Spleen (tissue), 11 donors: ENCODE measurements around the gene S1PR5. TPM values are rescaled to one million over a fixed set of nuclear protein-coding genes. Genes with fewer than 3 reads are reported as not detected.
A peak's percentile ranks its signal among the peaks of the same experiment; 100 is the strongest.

Experiments used
- DNase-seq: peaks from one replicate; pipeline ENCODE4 v3.0.0-alpha.2; 2020
- H3K27ac ChIP-seq, 8 donors: fragments of 200-600 bp; sonication (generic) in 7 of 8; 1 replicate in 4 of 8; 2 replicates in 4 of 8; pipeline versions ENCODE4 v1.5.0 to v1.8.0; 2016 to 2021; ENCODE audit warnings: inconsistent platforms in 4 of 8, mild to moderate bottlenecking in 4 of 8, moderate library complexity in 1 of 8
- H3K27me3 ChIP-seq, 7 donors: fragments of 200-600 bp; sonication (generic) in 6 of 7; replicated peaks in 1 of 7; 1 replicate in 4 of 7; 2 replicates in 3 of 7; pipeline versions ENCODE4 v1.5.0 to v1.8.0; 2016 to 2021; ENCODE audit warnings: inconsistent platforms in 3 of 7, mild to moderate bottlenecking in 1 of 7
- H3K36me3 ChIP-seq, 6 donors: fragments of 200-600 bp; sonication (generic) in 5 of 6; 1 replicate in 4 of 6; 2 replicates in 2 of 6; pipeline versions ENCODE4 v1.5.0 to v1.8.0; 2016 to 2021; ENCODE audit warnings: inconsistent platforms in 2 of 6
- H3K4me1 ChIP-seq, 6 donors: fragments of 200-600 bp; sonication (generic) in 5 of 6; 1 replicate in 3 of 6; 2 replicates in 3 of 6; pipeline versions ENCODE4 v1.5.0 to v1.8.0; 2016 to 2021; ENCODE audit warnings: inconsistent platforms in 3 of 6
- H3K4me3 ChIP-seq, 8 donors: fragments of 200-600 bp; sonication (generic) in 7 of 8; 1 replicate in 4 of 8; 2 replicates in 4 of 8; pipeline versions ENCODE4 v1.5.0 to v1.8.0; 2016 to 2021; ENCODE audit warnings: inconsistent platforms in 4 of 8, mild to moderate bottlenecking in 4 of 8, moderate library complexity in 2 of 8
- H3K9me3 ChIP-seq, 8 donors: fragments of 200-600 bp; sonication (generic) in 7 of 8; 1 replicate in 4 of 8; 2 replicates in 4 of 8; pipeline versions ENCODE4 v1.5.0 to v1.8.0; 2016 to 2021; ENCODE audit warnings: inconsistent platforms in 4 of 8
- POLR2A ChIP-seq, 3 donors: fragments of 450-650 bp; IDR thresholded peaks; one replicate each; pipeline ENCODE4 v1.5.1; 2017; ENCODE audit warnings: antibody characterized with exemption in 3 of 3, mild to moderate bottlenecking in 1 of 3
- POLR2AphosphoS5 ChIP-seq, 3 donors: sonication (generic); formaldehyde crosslinking; IDR thresholded peaks; one replicate each; pipeline ENCODE4 v1.5.1; 2017; ENCODE audit warnings: antibody characterized with exemption in 3 of 3
- WGBS, 5 donors: extraction: QIAGEN DNeasy Blood & Tissue Kit in 3 of 5; methylation state at CpG; one replicate each; pipeline versions ENCODE4 v1.1.5 to v1.1.7; 2013 to 2018; 5-methylcytosine and 5-hydroxymethylcytosine counted together
- intact Hi-C: fragments of 100-400 bp; cut with DNase I; formaldehyde crosslinking; loops from one replicate; pipeline ENCODE4 v1.15.0; 2023; ENCODE audit warnings: low total_unique reads
- polyA plus RNA-seq, 3 donors: library from polyadenylated mRNA; stranded (reverse); fragments of 200-250 nt; gene quantifications; one replicate each; pipeline ENCODE4 v1.2.1, GENCODE V29; 2013
- total RNA-seq, 7 donors: library from RNA; depleted of rRNA in 3 of 7; stranded (reverse); fragments of >200 nt in 3 of 7; fragmentation: NEBNext Ultra II Directional in 4 of 7; extraction: Animal tissue kit (Norgen Biotek cat#: 25700) in 4 of 7; gene quantifications; one replicate each; pipeline versions ENCODE4 v1.1.0 to v1.2.1, GENCODE V29; 2016 to 2021
- TF ChIP-seq, protein P1 (sequence below), 11 experiments: fragments of 200-600 bp in 7 of 11; fragments of 450-650 bp in 4 of 11; sonication (generic) in 4 of 11; IDR thresholded peaks in 8 of 11; conservative IDR thresholded peaks in 3 of 11; 1 replicate in 7 of 11; 2 replicates in 4 of 11; pipeline versions ENCODE4 v1.4.0 to v1.8.0; 2016 to 2021; ENCODE audit warnings: antibody characterized with exemption in 11 of 11, inconsistent platforms in 4 of 11, mild to moderate bottlenecking in 1 of 11
- donor health status: healthy with polysubstance abuse.
- donor health status: DM: no; HTN: no; CAD: no; lungs with moderate emphysema.
- donor health status: DM: no; HTN: no; CAD: no.
- donor health status: Bipolar disorder and iron deficiency.
- donor health status: healthy.
- donor health status: DM: no; HTN: no; CAD: no.
- donor health status: DM: yes; HTN: yes; CAD: no.

Gene S1PR5
- total and polyA plus RNA-seq, 10 donors, result 0.52 to 21.2 (median 6.0) TPM

DNA sequence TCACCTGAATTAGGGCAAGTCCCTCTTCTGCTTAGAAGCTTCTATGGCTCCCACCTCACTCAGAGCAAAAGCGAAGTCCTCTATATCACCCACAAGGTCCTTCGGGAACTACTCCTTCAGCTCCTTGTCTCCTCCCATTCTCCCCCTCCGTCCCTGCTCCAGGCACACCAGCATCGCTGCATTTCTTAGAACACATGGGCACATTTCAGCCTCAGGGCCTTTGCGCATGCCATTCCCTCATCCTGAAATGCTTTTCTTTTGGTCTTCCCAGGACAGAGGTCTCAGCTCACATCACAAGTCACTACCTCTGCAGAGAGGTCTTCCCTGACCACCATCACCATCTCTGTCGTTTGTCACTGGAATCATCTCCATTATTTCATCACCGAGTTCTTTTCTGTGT is 4.0 kb downstream of the S1PR5 start:
- peaks cover 17 to 74% (median 37%) of the 10 kb centered on the region in 6 donors for H3K4me1 ChIP-seq
- 83 to 90% (median 86%) methylated on average over 7 of the region's 7 CpGs for WGBS, 5 donors
- TF ChIP-seq POLR2AphosphoS5 (IDR thresholded peaks at IDR 0.05), result no peak
- TF ChIP-seq, protein P1, sequence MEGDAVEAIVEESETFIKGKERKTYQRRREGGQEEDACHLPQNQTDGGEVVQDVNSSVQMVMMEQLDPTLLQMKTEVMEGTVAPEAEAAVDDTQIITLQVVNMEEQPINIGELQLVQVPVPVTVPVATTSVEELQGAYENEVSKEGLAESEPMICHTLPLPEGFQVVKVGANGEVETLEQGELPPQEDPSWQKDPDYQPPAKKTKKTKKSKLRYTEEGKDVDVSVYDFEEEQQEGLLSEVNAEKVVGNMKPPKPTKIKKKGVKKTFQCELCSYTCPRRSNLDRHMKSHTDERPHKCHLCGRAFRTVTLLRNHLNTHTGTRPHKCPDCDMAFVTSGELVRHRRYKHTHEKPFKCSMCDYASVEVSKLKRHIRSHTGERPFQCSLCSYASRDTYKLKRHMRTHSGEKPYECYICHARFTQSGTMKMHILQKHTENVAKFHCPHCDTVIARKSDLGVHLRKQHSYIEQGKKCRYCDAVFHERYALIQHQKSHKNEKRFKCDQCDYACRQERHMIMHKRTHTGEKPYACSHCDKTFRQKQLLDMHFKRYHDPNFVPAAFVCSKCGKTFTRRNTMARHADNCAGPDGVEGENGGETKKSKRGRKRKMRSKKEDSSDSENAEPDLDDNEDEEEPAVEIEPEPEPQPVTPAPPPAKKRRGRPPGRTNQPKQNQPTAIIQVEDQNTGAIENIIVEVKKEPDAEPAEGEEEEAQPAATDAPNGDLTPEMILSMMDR (IDR thresholded peaks at IDR 0.05 in 8 of 11, conservative IDR thresholded peaks at IDR 0.05 in 3 of 11), result no peak
- TF ChIP-seq POLR2A (IDR thresholded peaks at IDR 0.05), result no peak
- no peak for DNase-seq
- no peak overlapping the region for H3K27ac ChIP-seq
- no peaks in the 10 kb centered on the region for H3K9me3 ChIP-seq
- peaks cover 0 to 9% (median 0%) of the 10 kb centered on the region in 6 donors for H3K36me3 ChIP-seq
- no peak overlapping the region for H3K4me3 ChIP-seq
- intact Hi-C loops, result no loop called here
- H3K27me3 ChIP-seq, result peaks cover 6 to 92% (median 58%) of the 10 kb centered on the region in 7 donors

DNA sequence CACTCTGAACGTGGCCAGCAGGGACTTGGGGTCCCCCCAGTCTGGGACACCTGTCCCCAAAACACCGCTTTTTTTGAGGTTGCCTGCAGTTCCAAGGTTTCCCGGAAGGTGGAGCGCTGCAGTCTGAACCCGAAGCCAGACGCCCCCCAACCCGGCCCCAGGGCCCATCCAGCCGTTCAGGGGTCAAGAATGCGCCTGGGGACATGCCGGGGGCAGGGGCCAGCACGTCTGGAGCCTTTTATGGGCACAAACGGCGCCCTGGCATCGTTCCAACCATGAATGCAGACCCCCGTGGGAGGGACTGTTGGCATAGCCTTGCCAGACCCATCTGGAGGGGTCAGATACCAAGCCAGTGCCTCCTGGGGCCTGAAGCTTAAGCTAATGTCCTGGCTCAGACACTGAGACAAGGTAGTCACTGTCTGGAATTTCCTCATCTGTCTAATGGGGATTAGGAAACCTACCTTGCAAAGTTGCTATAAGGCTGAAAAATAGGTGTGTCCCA is 6.9 kb downstream of the S1PR5 start:
- no peak overlapping the region for H3K4me3 ChIP-seq
- TF ChIP-seq, protein P1 (IDR thresholded peaks at IDR 0.05 in 8 of 11, conservative IDR thresholded peaks at IDR 0.05 in 3 of 11), result peak; percentile 30 to 79 (median 55)
- peak in 2 of 3 donors; percentile 4 to 58 for TF ChIP-seq POLR2AphosphoS5 (IDR thresholded peaks at IDR 0.05)
- TF ChIP-seq POLR2A (IDR thresholded peaks at IDR 0.05), result no peak
- no peaks in the 10 kb centered on the region for H3K9me3 ChIP-seq
- DNase-seq, result no peak
- peaks cover 10 to 56% (median 26%) of the 10 kb centered on the region in 6 donors for H3K4me1 ChIP-seq
- peaks cover 0 to 9% (median 0%) of the 10 kb centered on the region in 6 donors for H3K36me3 ChIP-seq
- intact Hi-C loops, result no loop called here
- peak overlapping the region in 2 of 8 donors; percentile 35 to 36 for H3K27ac ChIP-seq
- H3K27me3 ChIP-seq, result peaks cover 6 to 64% (median 35%) of the 10 kb centered on the region in 7 donors
- WGBS, 5 donors, result 3 to 7% (median 7%) methylated on average over 5 to 15 of the region's 15 CpGs

DNA sequence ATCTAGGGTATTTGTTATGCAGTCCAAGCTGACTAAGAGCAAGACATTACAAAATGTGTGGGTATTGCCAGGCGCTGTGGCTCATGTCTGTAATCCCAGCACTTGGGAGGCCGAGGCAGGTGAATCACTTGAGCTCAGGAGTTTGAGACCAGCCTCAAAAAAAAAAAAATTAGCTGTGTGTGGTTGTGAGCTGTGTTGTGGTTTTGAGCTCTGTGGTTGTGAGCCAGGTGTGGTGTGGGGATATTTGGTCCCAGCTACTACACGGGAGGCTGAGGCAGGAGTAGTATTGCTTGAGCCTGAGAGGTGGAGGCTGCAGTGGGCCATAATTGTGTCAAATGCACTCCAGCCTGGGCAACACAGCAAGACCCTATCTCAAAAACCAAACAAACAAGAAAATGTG is 8.5 kb downstream of the S1PR5 start:
- peaks cover 0 to 47% (median 18%) of the 10 kb centered on the region in 7 donors for H3K27me3 ChIP-seq
- no peaks in the 10 kb centered on the region for H3K9me3 ChIP-seq
- H3K4me1 ChIP-seq, result peaks cover 5 to 51% (median 17%) of the 10 kb centered on the region in 6 donors
- no peaks in the 10 kb centered on the region for H3K36me3 ChIP-seq
- no peak for TF ChIP-seq POLR2A (IDR thresholded peaks at IDR 0.05)
- TF ChIP-seq, protein P1 (IDR thresholded peaks at IDR 0.05 in 8 of 11, conservative IDR thresholded peaks at IDR 0.05 in 3 of 11), result peak in 1 of 11 experiments; percentile 6
- no peak for DNase-seq
- H3K27ac ChIP-seq, result no peak overlapping the region
- intact Hi-C loops, result no loop called here
- WGBS, 5 donors, result 58 to 68% (median 62%) methylated on average over 3 of the region's 3 CpGs
- no peak overlapping the region for H3K4me3 ChIP-seq

DNA sequence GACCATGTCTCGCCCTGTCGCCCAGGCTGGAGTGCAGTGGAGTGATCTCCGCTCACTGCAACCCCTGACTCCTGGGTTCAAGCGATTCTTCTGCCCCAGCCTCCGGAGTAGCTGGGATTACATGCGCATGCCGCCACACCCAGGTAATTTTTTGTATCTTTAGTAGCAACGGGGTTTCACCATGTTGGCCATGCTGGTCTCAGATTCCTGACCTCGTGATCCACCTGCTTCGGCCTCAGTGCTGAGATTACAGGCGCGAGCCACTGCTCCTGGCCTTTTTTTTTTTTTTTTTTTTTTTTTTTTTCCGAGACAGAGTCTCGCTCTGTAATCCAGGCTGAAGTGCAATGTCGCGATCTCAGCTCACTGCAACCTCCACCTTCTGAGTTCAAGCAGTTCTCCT is 9.2 kb downstream of the S1PR5 start:
- Histone ChIP-seq H3K4me1 (peaks cover 4 to 54% (median 22%) of the 10 kb centered on the region in 6 donors), H3K9me3 (no peaks in the 10 kb centered on the region), H3K4me3 (no peak overlapping the region), H3K27ac (no peak overlapping the region), H3K27me3 (peaks cover 0 to 40% (median 12%) of the 10 kb centered on the region in 7 donors), H3K36me3 (no peaks in the 10 kb centered on the region)
- TF ChIP-seq, protein P1 (IDR thresholded peaks at IDR 0.05 in 8 of 11, conservative IDR thresholded peaks at IDR 0.05 in 3 of 11), result no peak
- no peak for TF ChIP-seq POLR2A (IDR thresholded peaks at IDR 0.05)
- TF ChIP-seq POLR2AphosphoS5 (IDR thresholded peaks at IDR 0.05), result no peak
- WGBS, 5 donors, result 91 to 96% (median 93%) methylated on average over 16 of the region's 16 CpGs
- intact Hi-C loops, result no loop called here
- DNase-seq, result no peak
